Activated CD4-positive, alpha-beta T cell treated with anti-CD3 and anti-CD28 coated beads, Interleukin-2, amount 10 ng/mL, durations not matched to agents 7 days and 5 days (primary cell): ENCODE results near the gene CD248. TPM values are rescaled to one million over a fixed set of nuclear protein-coding genes. Genes with fewer than 3 reads are reported as not detected.
A peak's percentile ranks its signal among the peaks of the same experiment; 100 is the strongest.

ENCODE experiments used
- CTCF ChIA-PET: fragments of 350-600 bp; sonication (Branson Sonifier 250); formaldehyde crosslinking; loops from one replicate; lab custom pipeline; 2021; ENCODE audit warnings: antibody characterized with exemption; lab: Charles Lee
- POLR2A ChIA-PET: fragments of 350-600 bp; sonication (Branson Sonifier 250); formaldehyde crosslinking; loops from one replicate; lab custom pipeline; 2021; ENCODE audit warnings: antibody characterized with exemption; lab: Charles Lee
- DNase-seq: peaks from one replicate; pipeline ENCODE4 v3.0.0-alpha.2; 2020
- H3K27ac Mint-ChIP-seq: one replicate; pipeline ENCODE4 v1.8.0; 2021; ENCODE audit warnings: mild to moderate bottlenecking, moderate library complexity, mixed read lengths
- H3K27me3 Mint-ChIP-seq: one replicate; pipeline ENCODE4 v1.8.0; 2021; ENCODE audit warnings: mixed read lengths
- H3K36me3 Mint-ChIP-seq: one replicate; pipeline ENCODE4 v1.8.0; 2021; ENCODE audit warnings: low read depth, mixed read lengths
- H3K4me1 Mint-ChIP-seq: one replicate; pipeline ENCODE4 v1.8.0; 2021; ENCODE audit warnings: mixed read lengths
- H3K4me3 Mint-ChIP-seq: one replicate; pipeline ENCODE4 v1.8.0; 2021; ENCODE audit warnings: mild to moderate bottlenecking, moderate library complexity, mixed read lengths
- H3K9me3 Mint-ChIP-seq: one replicate; pipeline ENCODE4 v1.8.0; 2021; ENCODE audit warnings: mixed read lengths
- total RNA-seq, 2 experiments: library from RNA; stranded (reverse); gene quantifications; one replicate each; pipeline ENCODE4 v1.2.3, GENCODE V29; 2021

The CD248 gene
- total RNA-seq, 2 experiments from 2014 or later, result 2.4 to 2.5 TPM

DNA sequence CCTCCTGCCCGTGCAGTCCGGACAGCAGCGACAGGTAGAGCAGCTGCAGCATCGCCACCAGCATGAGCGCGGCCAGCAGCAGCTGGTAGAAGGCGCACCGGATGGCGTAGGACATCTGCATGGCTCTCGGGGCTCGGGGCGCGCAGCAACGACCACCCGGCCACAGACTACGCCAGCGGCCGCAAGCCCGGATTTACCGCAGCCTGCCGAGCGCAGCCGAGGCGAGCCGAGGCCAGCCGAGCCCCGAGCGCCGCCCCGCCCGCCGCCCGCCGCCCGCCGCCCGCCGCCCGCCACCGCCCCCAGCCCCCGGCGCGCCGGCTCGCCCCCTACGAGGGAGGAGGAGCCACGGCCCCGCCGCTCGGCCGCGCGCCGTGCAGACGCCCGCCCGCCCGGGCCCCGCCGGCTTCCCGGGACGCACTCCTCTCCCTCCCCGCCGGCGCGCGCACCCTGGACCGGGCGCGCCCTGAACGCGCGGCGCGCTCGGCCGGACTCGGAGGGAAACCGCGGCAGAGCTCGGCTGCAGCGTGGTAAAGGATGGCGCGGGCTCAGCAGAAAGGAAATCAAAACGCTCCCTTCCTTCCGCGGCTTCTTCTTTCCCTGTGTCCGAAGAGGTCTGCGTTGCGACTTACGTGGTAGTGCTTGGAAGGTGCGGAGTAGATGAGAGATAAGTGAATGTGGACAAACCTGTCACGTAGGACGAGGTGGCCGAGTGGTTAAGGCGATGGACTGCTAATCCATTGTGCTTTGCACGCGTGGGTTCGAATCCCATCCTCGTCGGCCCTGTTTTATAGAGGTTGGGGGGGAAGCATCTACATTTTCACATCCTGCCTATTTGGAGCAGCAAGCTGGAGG, 30.8 kb upstream of the CD248 start, which contains the start of gene B4GAT1:
TSS of gene B4GAT1 (minus strand) at position 205 of the 852 bp plus-strand sequence. CDS start at position 121, 84 bp downstream.
- POLR2A ChIA-PET, result no interaction called here
- peak; percentile 84 for DNase-seq
- H3K27ac Mint-ChIP-seq, result peak within 1 kb of the TSS; percentile 96
- H3K9me3 Mint-ChIP-seq, result no peaks in the 10 kb centered on the region
- H3K4me1 Mint-ChIP-seq, result peaks cover 51% of the 10 kb centered on the region
- CTCF ChIA-PET, result interaction anchor here (0.8 to 2.2 kb wide), 6 partner anchors 9 to 193 kb away, joined by 3 to 9 read pairs (median 3); no protein-coding TSS in a partner anchor
- peak within 1 kb of the TSS; percentile 97 for H3K4me3 Mint-ChIP-seq
- H3K27me3 Mint-ChIP-seq, result peaks cover 4% of the 10 kb centered on the region
- peaks cover 8% of the 10 kb centered on the region for H3K36me3 Mint-ChIP-seq

DNA sequence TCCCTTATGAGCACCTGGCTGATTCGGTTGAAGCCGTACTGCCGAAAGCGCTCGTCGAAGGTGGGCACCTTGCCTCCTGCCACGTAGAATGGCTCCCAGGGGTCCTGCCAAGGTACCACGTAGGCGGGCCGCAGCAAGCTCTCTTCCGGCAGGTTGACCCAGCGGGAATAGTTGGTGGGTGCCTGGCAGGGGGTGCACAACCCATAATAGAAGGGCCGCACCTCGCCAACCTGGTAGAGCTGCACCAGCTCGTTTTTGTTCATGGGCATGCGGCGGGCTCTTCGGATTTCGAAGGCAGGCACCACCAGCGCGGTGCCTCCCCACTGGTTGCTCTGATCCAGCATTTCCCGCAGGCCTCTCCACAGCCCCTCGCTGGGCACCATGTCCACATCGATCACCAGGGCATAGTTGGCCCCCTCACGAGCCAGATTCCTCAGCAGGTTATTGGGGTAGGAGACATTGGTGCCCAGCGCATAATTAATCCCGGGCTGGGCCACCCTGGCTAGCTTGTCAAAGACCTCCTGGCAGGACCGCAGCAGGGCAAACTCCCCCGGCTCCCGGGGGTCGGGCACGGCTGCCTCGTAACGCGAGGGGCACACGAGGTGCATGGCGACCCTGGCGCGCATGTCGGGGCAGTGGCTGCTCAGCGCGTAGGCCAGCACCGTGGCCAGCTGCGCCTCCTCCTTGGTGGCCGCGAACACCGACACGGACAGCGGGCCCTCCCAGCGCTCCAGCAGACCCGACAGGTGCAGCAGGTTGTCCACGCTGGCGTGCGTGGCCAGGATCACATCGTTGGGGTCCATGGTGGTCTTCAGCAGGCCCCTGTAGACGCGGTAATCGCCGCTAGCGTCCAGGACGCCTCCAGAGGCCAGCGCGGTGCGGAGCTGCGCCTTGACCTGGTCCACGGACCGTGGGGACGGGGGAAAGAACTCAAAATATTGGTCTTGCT, 29.9 kb upstream of the CD248 start:
- Mint-ChIP-seq H3K4me1 (peaks cover 51% of the 10 kb centered on the region), H3K27ac (peak overlapping the region; percentile 94), H3K36me3 (peaks cover 10% of the 10 kb centered on the region), H3K9me3 (no peaks in the 10 kb centered on the region), H3K4me3 (peak overlapping the region; percentile 97), H3K27me3 (peaks cover 4% of the 10 kb centered on the region)
- DNase-seq, result no peak
- ChIA-PET POLR2A (interaction anchor here (0.6 kb wide), 1 partner anchor 926 kb away, joined by 9 read pairs; no protein-coding TSS in a partner anchor), CTCF (interaction anchor here (0.8 to 2.3 kb wide), 6 partner anchors 18 to 194 kb away, joined by 3 to 10 read pairs (median 4); no protein-coding TSS in a partner anchor)

DNA sequence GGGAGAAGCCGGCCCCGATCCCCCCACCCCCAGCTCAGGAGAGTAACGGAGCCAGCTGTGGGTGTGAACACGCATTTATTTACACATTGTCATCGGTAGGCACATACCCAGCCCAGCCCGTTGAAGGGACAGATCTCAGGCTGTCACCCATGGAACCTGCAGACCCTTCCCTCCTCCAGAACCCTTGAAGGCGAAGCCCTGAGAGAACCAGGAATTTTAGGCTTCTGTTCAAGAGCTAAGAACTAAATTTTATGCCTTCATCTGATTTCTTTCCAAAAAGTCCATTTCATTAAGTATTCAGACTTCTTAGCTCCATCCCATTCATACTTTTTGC, 28.4 kb upstream of the CD248 start:
- DNase-seq, result no peak
- Mint-ChIP-seq H3K27ac (peak overlapping the region; percentile 94), H3K36me3 (peaks cover 18% of the 10 kb centered on the region), H3K4me3 (peak overlapping the region; percentile 97), H3K27me3 (peaks cover 4% of the 10 kb centered on the region), H3K4me1 (peaks cover 51% of the 10 kb centered on the region), H3K9me3 (no peaks in the 10 kb centered on the region)
- ChIA-PET POLR2A (no interaction called here), CTCF (interaction anchor here (0.6 to 2.3 kb wide), 7 partner anchors 10 to 1862 kb away, joined by 3 to 10 read pairs (median 5); partner anchors contain the start of gene RIN1)

DNA sequence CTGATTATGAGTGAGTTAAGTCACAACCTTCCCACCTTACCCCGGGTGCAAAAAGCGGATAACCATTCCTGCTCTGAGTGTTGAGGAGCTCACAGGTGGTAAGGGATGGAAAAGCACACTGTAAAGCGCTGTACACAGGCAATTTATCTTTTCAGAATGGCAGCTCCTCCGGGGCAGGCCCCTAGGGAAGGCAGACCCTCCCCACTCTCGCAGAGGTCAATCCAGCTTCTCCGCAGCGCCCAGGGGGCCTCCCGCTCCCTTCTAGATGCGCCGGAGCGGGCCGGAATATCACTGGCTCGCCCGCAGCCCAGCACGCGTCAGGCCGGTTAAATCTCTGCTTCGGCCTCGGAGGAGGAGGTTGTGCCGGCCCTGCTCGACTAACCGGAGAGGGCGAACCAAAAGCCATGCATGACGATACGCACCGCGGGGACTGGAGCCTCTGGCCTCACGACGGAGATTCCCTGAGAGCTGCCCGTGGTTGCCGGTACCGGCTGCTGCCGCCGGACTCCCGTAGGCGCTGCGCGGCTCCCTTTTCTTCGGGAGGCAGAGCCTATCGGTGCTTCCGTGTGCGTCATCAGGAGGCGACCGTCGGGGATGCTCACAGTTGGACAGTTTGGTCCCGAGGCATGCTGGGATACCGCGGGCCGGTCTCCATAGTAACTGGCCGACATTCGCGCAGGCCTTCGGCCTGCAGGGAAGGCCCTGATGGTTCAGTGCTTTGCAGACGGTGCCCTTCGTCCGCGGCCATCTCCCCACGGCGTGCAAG, 27.9 kb upstream of the CD248 start, which contains the start of gene BRMS1:
TSS of gene BRMS1 (minus strand) at position 555 of the 766 bp plus-strand sequence. CDS start 2,870 bp downstream, outside the sequence.
- CTCF ChIA-PET, result interaction anchor here (0.6 to 2.3 kb wide), 7 partner anchors 10 to 63 kb away, joined by 3 to 10 read pairs (median 5); partner anchors contain the start of gene RIN1
- DNase-seq, result peak; percentile 99
- Mint-ChIP-seq H3K4me1 (peaks cover 51% of the 10 kb centered on the region), H3K36me3 (peaks cover 18% of the 10 kb centered on the region), H3K27me3 (peaks cover 4% of the 10 kb centered on the region), H3K9me3 (no peaks in the 10 kb centered on the region), H3K27ac (peak within 1 kb of the TSS; percentile 94), H3K4me3 (peak within 1 kb of the TSS; percentile 97)
- POLR2A ChIA-PET, result no interaction called here

DNA sequence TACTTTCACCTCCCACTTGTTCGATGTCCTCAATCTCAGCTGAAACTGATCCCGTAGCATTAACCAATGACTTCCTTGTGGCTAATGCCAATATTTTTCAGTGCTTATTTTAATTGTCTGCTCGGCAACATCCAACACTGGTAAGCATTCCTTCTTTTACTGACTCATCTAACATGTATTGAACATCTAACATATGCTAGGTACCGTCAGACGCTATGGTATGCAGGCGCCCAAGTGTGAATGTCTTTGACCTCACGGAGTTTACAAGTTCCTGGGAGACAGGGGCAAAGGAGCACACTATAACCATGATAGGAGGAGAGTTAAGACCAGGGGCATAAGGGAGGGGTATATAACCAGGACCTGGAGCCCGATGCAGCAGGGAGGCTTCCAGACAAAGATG, 26.3 kb upstream of the CD248 start:
- ChIA-PET CTCF (interaction anchor here (2.1 kb wide), 1 partner anchor 32 kb away, joined by 7 read pairs; no protein-coding TSS in a partner anchor), POLR2A (no interaction called here)
- Mint-ChIP-seq H3K27ac (no peak overlapping the region), H3K4me3 (peak overlapping the region; percentile 97), H3K36me3 (peaks cover 26% of the 10 kb centered on the region), H3K9me3 (no peaks in the 10 kb centered on the region), H3K4me1 (peaks cover 44% of the 10 kb centered on the region), H3K27me3 (peaks cover 4% of the 10 kb centered on the region)
- no peak for DNase-seq

DNA sequence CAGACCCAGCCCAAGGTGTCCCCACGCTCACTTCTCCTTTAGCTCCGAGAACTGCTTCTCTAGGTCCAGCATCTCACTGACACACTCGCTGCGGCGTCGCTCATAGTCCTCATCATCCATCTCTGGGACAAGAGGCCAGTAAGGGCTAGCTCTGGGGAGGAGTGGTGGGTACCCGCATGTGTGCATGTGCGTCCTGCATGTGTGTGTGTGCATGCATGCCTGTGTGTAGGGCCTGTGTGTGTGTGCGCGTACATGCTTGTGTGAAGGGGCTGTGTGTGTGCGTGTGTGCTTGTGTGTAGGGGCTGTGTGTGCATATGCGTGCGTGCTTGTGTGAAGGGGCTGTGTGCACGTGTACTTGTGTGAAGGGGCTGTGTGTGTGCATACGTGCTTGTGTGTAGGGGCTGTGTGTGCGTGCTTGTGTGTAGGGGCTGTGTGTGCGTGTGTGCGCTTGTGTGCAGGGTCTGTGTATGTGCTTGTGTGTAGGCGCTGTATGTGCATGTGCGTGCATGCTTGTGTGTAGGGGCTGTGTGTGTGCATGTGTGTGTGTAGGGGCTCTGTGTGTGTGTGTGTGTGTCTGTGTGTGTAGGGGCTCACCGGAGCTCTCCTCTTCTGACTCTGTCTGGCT, 24.8 kb upstream of the CD248 start:
- DNase-seq, result no peak
- Mint-ChIP-seq H3K4me3 (no peak overlapping the region), H3K27ac (no peak overlapping the region), H3K4me1 (peaks cover 50% of the 10 kb centered on the region), H3K36me3 (peaks cover 29% of the 10 kb centered on the region), H3K27me3 (no peaks in the 10 kb centered on the region), H3K9me3 (no peaks in the 10 kb centered on the region)
- ChIA-PET CTCF (interaction anchor here (1.1 to 1.5 kb wide), 4 partner anchors 12 to 31 kb away, joined by 4 to 5 read pairs (median 4); no protein-coding TSS in a partner anchor), POLR2A (no interaction called here)

DNA sequence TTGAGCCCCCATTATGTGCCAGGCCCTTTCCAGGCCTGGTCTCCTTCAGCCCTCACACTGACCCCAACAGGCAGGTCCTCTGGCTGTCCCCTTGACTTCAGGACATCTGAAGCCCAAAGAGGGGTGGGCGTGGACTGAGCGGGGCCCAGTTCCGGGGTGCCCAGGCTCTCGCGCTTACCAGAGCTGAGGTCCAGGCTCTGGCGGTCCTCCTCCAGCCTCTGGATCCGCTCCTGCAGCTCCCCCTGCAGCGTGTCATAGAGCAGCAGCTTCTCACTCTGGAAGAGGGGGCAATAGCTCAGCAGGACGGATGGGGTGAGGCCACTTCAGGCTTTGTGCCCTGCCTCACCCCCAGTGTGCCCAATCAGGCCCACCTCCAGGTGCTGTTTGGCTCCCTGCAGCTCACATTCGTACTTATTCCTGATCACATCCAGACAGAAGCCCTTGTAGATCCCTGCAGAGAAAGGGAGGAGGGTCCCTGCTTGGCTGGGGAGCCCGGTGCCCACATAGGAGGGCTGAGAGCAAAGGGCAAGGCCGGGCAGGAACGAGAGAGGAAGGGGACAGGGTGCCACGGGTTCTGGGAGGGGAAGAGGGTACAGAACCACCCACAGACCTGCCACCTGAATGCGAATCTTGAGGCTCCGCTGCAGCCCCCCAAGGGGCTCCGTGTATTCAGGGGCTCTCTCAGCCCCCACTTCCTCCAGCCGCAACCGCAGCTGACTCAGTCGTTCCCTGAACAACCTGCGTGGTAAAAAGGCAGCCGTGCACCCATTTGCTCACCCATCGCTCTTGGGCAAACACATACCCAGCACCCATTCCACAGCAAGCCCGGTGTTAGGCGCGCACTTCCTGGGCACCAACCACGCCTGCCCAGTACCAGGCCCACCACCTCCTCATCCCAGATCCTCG, 24.0 kb upstream of the CD248 start:
- Mint-ChIP-seq H3K36me3 (peaks cover 29% of the 10 kb centered on the region), H3K27ac (no peak overlapping the region), H3K9me3 (no peaks in the 10 kb centered on the region), H3K4me3 (no peak overlapping the region), H3K4me1 (peaks cover 51% of the 10 kb centered on the region), H3K27me3 (no peaks in the 10 kb centered on the region)
- DNase-seq, result no peak
- POLR2A ChIA-PET, result no interaction called here
- CTCF ChIA-PET, result interaction anchor here (1.1 to 1.3 kb wide), 5 partner anchors 10 to 31 kb away, joined by 4 to 6 read pairs (median 5); no protein-coding TSS in a partner anchor

DNA sequence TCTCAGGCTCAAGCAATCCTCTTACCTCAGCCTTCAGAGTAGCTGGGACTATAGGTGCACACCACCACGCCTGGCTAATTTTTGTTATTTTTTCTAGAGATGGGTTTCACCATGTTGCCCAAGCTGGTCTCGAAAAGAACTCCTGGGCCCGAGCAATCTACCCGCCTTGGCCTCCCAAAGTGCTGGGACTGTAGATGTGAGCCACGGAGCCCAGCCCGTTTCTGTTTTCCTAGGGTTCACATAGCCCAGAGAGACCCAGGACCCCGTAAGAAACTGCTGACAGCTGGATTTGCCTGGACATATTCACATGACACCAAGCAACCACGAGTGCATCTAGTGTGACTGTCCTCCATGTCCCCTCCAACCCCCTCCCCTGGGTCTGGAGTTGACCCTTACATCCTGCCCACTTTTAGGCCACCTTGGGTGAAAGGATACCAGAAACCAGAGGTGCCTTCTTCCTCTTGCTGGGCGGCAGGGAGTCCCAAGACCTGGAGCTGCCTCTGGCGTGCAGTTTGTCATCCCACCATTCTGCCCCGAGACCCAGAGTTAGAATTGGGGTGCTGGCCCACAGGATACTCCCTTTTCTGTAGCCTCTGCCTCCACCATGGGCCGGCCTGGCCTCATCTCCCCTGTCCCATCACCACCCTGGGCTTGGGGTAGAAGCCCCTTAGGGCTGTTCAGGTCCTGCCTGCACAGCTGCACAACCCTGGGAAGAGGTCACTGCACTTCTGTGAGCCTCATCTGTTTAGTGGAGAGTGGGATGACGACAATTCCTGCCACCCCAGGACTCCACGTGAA, 23.0 kb upstream of the CD248 start:
- DNase-seq, result no peak
- ChIA-PET POLR2A (no interaction called here), CTCF (interaction anchor here (0.9 to 1.2 kb wide), 3 partner anchors 8 to 24 kb away, joined by 3 to 6 read pairs (median 6); partner anchors contain the start of gene B4GAT1)
- no peaks in the 10 kb centered on the region for H3K27me3 Mint-ChIP-seq
- H3K36me3 Mint-ChIP-seq, result peaks cover 28% of the 10 kb centered on the region
- H3K4me3 Mint-ChIP-seq, result no peak overlapping the region
- no peaks in the 10 kb centered on the region for H3K9me3 Mint-ChIP-seq
- peaks cover 44% of the 10 kb centered on the region for H3K4me1 Mint-ChIP-seq
- H3K27ac Mint-ChIP-seq, result no peak overlapping the region

DNA sequence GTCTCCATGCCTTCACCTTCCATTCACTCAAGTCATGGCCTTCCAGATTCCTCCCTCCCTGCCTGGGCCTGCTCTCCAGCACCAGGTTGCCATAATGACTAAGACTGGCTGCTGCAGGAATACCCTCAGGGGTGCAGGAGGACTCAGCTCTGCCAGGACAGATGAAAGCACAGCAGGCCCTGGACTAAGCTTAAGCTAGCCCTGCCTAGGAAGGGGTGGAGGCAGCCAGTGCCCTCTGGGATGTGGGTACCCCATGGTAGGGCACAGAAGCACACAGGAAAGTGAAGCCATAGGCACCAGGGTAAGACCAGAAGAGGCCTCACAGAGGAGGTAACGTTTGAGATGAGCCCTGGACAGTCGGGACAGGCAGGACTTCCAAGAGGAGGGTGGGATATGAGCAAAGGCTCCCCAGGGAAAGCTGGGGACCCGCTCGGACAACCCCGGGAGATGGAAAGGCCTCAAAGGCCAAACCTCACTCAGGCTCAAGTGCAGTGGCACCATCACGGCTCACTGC, 22.4 kb upstream of the CD248 start:
- H3K4me1 Mint-ChIP-seq, result peaks cover 39% of the 10 kb centered on the region
- peaks cover 26% of the 10 kb centered on the region for H3K36me3 Mint-ChIP-seq
- H3K27ac Mint-ChIP-seq, result peak overlapping the region; percentile 58
- no peak for DNase-seq
- CTCF ChIA-PET, result interaction anchor here (0.9 kb wide), 1 partner anchor 9 kb away, joined by 3 read pairs; the partner anchor contains the start of gene B4GAT1
- no peaks in the 10 kb centered on the region for H3K9me3 Mint-ChIP-seq
- POLR2A ChIA-PET, result no interaction called here
- no peaks in the 10 kb centered on the region for H3K27me3 Mint-ChIP-seq
- H3K4me3 Mint-ChIP-seq, result no peak overlapping the region
